NCI-H2171 treated with DMSO at 0.1 percent for 48 hours (cell line): ENCODE measurements around the gene MRPS10.
A peak's percentile ranks its signal among the peaks of the same experiment; 100 is the strongest.

Experiments used
- DNase-seq: peaks from one replicate; lab custom pipeline; 2025; lab: John Stamatoyannopoulos, UW

The MRPS10 gene

GRCh38 chr6:42217519-42218367, at the start of gene MRPS10:
TSS of gene MRPS10 (minus strand) at chr6:42217861. CDS start at chr6:42217849, 12 bp downstream.
- DNase-seq, result peak; percentile 96

GRCh38 chr6:42266538-42266937, 48.9 kb upstream of the MRPS10 start:
- no peak for DNase-seq

- DNase-seq, result no peak
These were observed 47.3 kb upstream of the MRPS10 start for GRCh38 chr6:42264852-42265390.

- DNase-seq, result no peak
These were observed 46.6 kb upstream of the MRPS10 start for GRCh38 chr6:42264162-42264851.

- no peak for DNase-seq
These were observed 45.6 kb upstream of the MRPS10 start for GRCh38 chr6:42263165-42263728.

- DNase-seq, result peak; percentile 68
These were observed 43.3 kb upstream of the MRPS10 start for GRCh38 chr6:42260972-42261371.

GRCh38 chr6:42260396-42260888, 42.8 kb upstream of the MRPS10 start:
- DNase-seq, result peak; percentile 75

- no peak for DNase-seq
These were observed 42.3 kb upstream of the MRPS10 start for GRCh38 chr6:42259841-42260395.

GRCh38 chr6:42259286-42259685, 41.6 kb upstream of the MRPS10 start:
- DNase-seq, result no peak

GRCh38 chr6:42257614-42258013, 40.0 kb upstream of the MRPS10 start:
- no peak for DNase-seq

GRCh38 chr6:42257063-42257462, 39.4 kb upstream of the MRPS10 start:
- DNase-seq, result no peak

GRCh38 chr6:42255050-42255449, 37.4 kb upstream of the MRPS10 start:
- no peak for DNase-seq

- DNase-seq, result no peak
These were observed 36.8 kb upstream of the MRPS10 start for GRCh38 chr6:42254505-42254904.

GRCh38 chr6:42251911-42252637, 34.4 kb upstream of the MRPS10 start:
- DNase-seq, result peak; percentile 57

GRCh38 chr6:42251500-42251899, 33.8 kb upstream of the MRPS10 start:
- peak; percentile 41 for DNase-seq

GRCh38 chr6:42250274-42250931, 32.7 kb upstream of the MRPS10 start:
- peak; percentile 9 for DNase-seq

- DNase-seq, result peak; percentile 95
These were observed 31.6 kb upstream of the MRPS10 start for GRCh38 chr6:42249279-42249678.

GRCh38 chr6:42243046-42243445, 25.4 kb upstream of the MRPS10 start:
- no peak for DNase-seq

GRCh38 chr6:42241915-42242314, 24.3 kb upstream of the MRPS10 start:
- no peak for DNase-seq

GRCh38 chr6:42239736-42240375, 22.2 kb upstream of the MRPS10 start:
- DNase-seq, result no peak
